B cell (primary cell): ENCODE measurements around the gene NDUFV2. TPM values are rescaled to one million over a fixed set of nuclear protein-coding genes. Genes with fewer than 3 reads are reported as not detected.

Experiments used
- ATAC-seq: fragments of 200-7000 bp; cut with Tn5 transposase; one replicate; pipeline ENCODE4 v1.10.0; 2021; ENCODE audit warnings: low read depth, mild to moderate bottlenecking, moderate number of reproducible peaks, moderate library complexity
- CTCF ChIA-PET: fragments of 350-600 bp; sonication (Branson Sonifier 250); formaldehyde crosslinking; loops from one replicate; lab custom pipeline; 2021; ENCODE audit warnings: antibody characterized with exemption, inconsistent platforms; lab: Charles Lee
- POLR2A ChIA-PET: fragments of 350-600 bp; sonication (Branson Sonifier 250); formaldehyde crosslinking; loops from one replicate; lab custom pipeline; 2021; ENCODE audit warnings: antibody characterized with exemption; lab: Charles Lee
- DNase-seq: peaks from one replicate; pipeline ENCODE4 v3.0.0; 2013
- H2AFZ ChIP-seq: 2 replicates; pipeline ENCODE4 v1.6.1; 2012; ENCODE audit warnings: mild to moderate bottlenecking, low read depth, low read length; ENCODE audit not compliant: insufficient read depth, poor library complexity, severe bottlenecking
- H3K27ac ChIP-seq, 2 donors: 1 replicate in 1 of 2; 2 replicates in 1 of 2; pipeline ENCODE4 v1.5.1; 2012 to 2013; ENCODE audit warnings: low read length in 2 of 2, mild to moderate bottlenecking in 2 of 2, moderate library complexity in 1 of 2
- H3K27me3 ChIP-seq, 4 experiments: fragments of 200-600 bp in 1 of 4; sonication (generic) in 1 of 4; replicated peaks in 1 of 4; 1 replicate in 2 of 4; 2 replicates in 2 of 4; pipeline versions ENCODE4 v1.6.1 to v1.7.0; 2013 to 2016; ENCODE audit warnings: low read length in 3 of 4, mild to moderate bottlenecking in 2 of 4, mixed read lengths in 1 of 4, moderate library complexity in 1 of 4; ENCODE audit not compliant: insufficient read depth in 4 of 4, control insufficient read depth in 3 of 4; ENCODE audit errors: control extremely low read depth in 1 of 4
- H3K36me3 ChIP-seq, 2 experiments: replicated peaks in 1 of 2; 1 replicate in 1 of 2; 2 replicates in 1 of 2; pipeline versions ENCODE4 v1.6.1 to v1.7.1; 2013; ENCODE audit warnings: low read length in 1 of 2; ENCODE audit not compliant: insufficient read depth in 2 of 2, control insufficient read depth in 1 of 2; ENCODE audit errors: control extremely low read depth in 1 of 2, extremely low read depth in 1 of 2
- H3K4me1 ChIP-seq, 2 donors: fragments of 200-600 bp in 1 of 2; sonication (generic) in 1 of 2; 1 replicate in 1 of 2; 2 replicates in 1 of 2; pipeline versions ENCODE4 v1.5.1 to v1.6.1; 2013 to 2017; ENCODE audit warnings: low read length in 2 of 2; ENCODE audit not compliant: control insufficient read depth in 2 of 2, insufficient read depth in 2 of 2
- H3K4me2 ChIP-seq: replicated peaks from 2 replicates; pipeline ENCODE3; 2012; ENCODE audit warnings: mild to moderate bottlenecking, low read depth, low read length; ENCODE audit not compliant: poor library complexity, severe bottlenecking
- H3K4me3 ChIP-seq, 5 experiments: fragments of 200-600 bp in 1 of 5; sonication (generic) in 1 of 5; 1 replicate in 3 of 5; 2 replicates in 2 of 5; pipeline versions ENCODE4 v1.5.1 to v1.7.0; 2011 to 2016; ENCODE audit warnings: low read length in 4 of 5, mild to moderate bottlenecking in 4 of 5, low read depth in 2 of 5, control low read depth in 1 of 5, moderate library complexity in 1 of 5; ENCODE audit not compliant: insufficient read depth in 1 of 5; ENCODE audit errors: control extremely low read depth in 1 of 5, extremely low read depth in 1 of 5
- H3K79me2 ChIP-seq: fragments of 200-600 bp; sonication (generic); one replicate; pipeline ENCODE4 v1.6.0; 2016; ENCODE audit warnings: low read length; ENCODE audit not compliant: control insufficient read depth, insufficient read depth
- H3K9ac ChIP-seq: fragments of 200-600 bp; sonication (generic); 2 replicates; pipeline ENCODE4 v1.6.1; 2017; ENCODE audit warnings: mild to moderate bottlenecking, low read length, moderate library complexity
- H3K9me3 ChIP-seq, 3 donors: one replicate each; pipeline versions ENCODE4 v1.6.1 to v1.7.1; 2013; ENCODE audit warnings: low read length in 2 of 3; ENCODE audit not compliant: control insufficient read depth in 2 of 3, insufficient read depth in 1 of 3; ENCODE audit errors: control extremely low read depth in 1 of 3
- H4K20me1 ChIP-seq: 2 replicates; pipeline ENCODE4 v1.6.0; 2012; ENCODE audit warnings: mild to moderate bottlenecking, low read length; ENCODE audit not compliant: insufficient read depth, control insufficient read depth, poor library complexity, severe bottlenecking
- H3K27ac Mint-ChIP-seq: one replicate; pipeline ENCODE4 v1.8.0; 2021; ENCODE audit warnings: mixed read lengths
- H3K27me3 Mint-ChIP-seq: one replicate; pipeline ENCODE4 v1.8.0; 2021; ENCODE audit warnings: mixed read lengths
- H3K4me1 Mint-ChIP-seq: one replicate; pipeline ENCODE4 v1.8.0; 2021; ENCODE audit warnings: mixed read lengths
- H3K4me3 Mint-ChIP-seq: one replicate; pipeline ENCODE4 v1.8.0; 2021; ENCODE audit warnings: mixed read lengths
- H3K9me3 Mint-ChIP-seq: one replicate; pipeline ENCODE4 v1.8.0; 2022; ENCODE audit warnings: mixed read lengths; ENCODE audit not compliant: insufficient read depth
- CTCF ChIP-seq: fragments of 200-600 bp; IDR thresholded peaks from one replicate; pipeline ENCODE4 v1.8.0; 2022; ENCODE audit warnings: antibody characterized with exemption, mild to moderate bottlenecking
- EZH2 ChIP-seq: IDR thresholded peaks from 2 replicates; pipeline ENCODE4 v1.6.1; 2012; ENCODE audit warnings: borderline replicate concordance, low read depth, mild to moderate bottlenecking, moderate library complexity, low read length; ENCODE audit not compliant: insufficient read depth, poor library complexity, severe bottlenecking
- WGBS: methylation state at CpG from one replicate; pipeline ENCODE4 v1.1.5; 2013; ENCODE audit warnings: missing lambda C conversion rate; ENCODE audit not compliant: insufficient coverage; 5-methylcytosine and 5-hydroxymethylcytosine counted together
- intact Hi-C: fragments of 100-400 bp; cut with micrococcal nuclease; formaldehyde crosslinking; loops from one replicate; pipeline ENCODE4 v1.10.0; 2022
- polyA minus RNA-seq: library from RNA; depleted of rRNA, polyadenylated mRNA; stranded (reverse); fragments of >200 nt; gene quantifications from 2 replicates; pipeline ENCODE4 v1.2.3, GENCODE V29; 2012
- polyA plus RNA-seq: library from polyadenylated mRNA; depleted of rRNA; stranded (reverse); fragments of >200 nt; gene quantifications from 2 replicates; pipeline ENCODE4 v1.2.3, GENCODE V29; 2012
- total RNA-seq, 2 donors: library from RNA; stranded (reverse); fragments of 120-200 nt in 1 of 2; gene quantifications; 1 replicate in 1 of 2; 2 replicates in 1 of 2; pipeline versions ENCODE4 v1.2.3 to v1.2.4, GENCODE V29; 2013 to 2022

Gene NDUFV2
- total RNA-seq (135 and 137 TPM in 2 replicates), polyA plus RNA-seq (44.4 and 59.2 TPM in 2 replicates), polyA minus RNA-seq (58.2 and 64.4 TPM in 2 replicates)
- total RNA-seq (2013) = 140 TPM

DNA sequence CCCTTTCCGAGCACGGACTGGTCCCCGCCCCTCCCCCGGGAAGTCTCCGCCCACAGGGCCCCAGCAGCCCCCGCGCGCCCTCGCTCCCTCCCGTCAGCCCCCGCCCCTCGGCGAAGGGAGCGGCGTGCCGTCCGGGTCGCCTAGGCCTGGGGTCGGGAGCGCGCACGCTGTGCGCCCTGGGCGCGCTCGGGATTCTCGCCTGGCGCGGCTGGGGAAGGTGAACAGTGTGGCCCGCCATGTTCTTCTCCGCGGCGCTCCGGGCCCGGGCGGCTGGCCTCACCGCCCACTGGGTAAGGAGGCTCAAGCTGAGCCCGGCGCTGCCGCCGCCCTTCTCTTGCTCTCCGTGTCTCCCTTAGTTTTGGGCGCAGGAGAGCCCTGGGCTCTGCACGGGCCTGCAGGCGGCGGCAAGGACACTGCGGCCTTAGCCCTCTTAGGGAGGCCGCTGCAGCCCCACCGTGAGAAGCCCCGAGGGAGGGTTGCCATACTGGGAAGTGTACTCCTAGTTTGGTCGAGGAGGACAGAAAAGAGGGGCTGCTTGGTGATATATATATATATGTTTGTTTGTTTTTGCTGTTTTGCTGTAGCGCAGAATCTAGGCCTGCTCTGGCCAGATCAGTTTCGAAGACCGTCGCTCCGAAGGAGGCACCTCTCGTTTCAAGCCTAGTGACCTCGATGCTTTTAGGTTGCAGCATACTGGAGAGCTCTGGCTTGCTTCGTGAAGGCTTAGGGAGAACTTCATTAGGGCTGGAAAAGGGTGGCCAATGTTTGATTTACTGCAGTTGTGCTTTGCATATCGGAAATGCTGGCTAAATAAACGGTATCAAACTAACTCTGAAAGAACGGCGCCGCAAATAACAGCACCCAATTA, at the start of gene NDUFV2:
Gene NDUFV2 (plus strand): TSS at position 192 of the 868 bp plus-strand sequence. CDS start 45 bp downstream, at position 237.
- WGBS = 2% methylated on average over 54 of the region's 64 CpGs

More for the DNA sequence above, at the start of gene NDUFV2:
- Mint-ChIP-seq H3K27ac (peak within 1 kb of the TSS; percentile 93), H3K9me3 (no peaks in the 10 kb centered on the region), H3K4me1 (peaks cover 54% of the 10 kb centered on the region), H3K27me3 (no peaks in the 10 kb centered on the region), H3K4me3 (peak within 1 kb of the TSS; percentile 95)
- Histone ChIP-seq H2AFZ (peak within 1 kb of the TSS; percentile 81), H3K27ac (peak within 1 kb of the TSS; percentile 80 to 86), H3K27me3 (no peaks in the 10 kb centered on the region), H3K36me3 (peaks cover 5 to 10% of the 10 kb centered on the region in 2 experiments), H3K4me1 (peaks cover 43 to 50% of the 10 kb centered on the region in 2 donors), H3K79me2 (peaks cover 52% of the 10 kb centered on the region), H3K9me3 (peaks cover 0 to 2% (median 0%) of the 10 kb centered on the region in 3 donors), H3K4me2 (peak within 1 kb of the TSS; percentile 81), H4K20me1 (no peaks in the 10 kb centered on the region), H3K9ac (peak within 1 kb of the TSS; percentile 85), H3K4me3 (peak within 1 kb of the TSS; percentile 77 to 98 (median 88))
- TF ChIP-seq EZH2 (no peak), CTCF (no peak)
- peak; percentile 96 for ATAC-seq
- ChIA-PET CTCF (interaction anchor here (0.6 to 3.2 kb wide), 17 partner anchors 9 to 45 kb away, joined by 3 to 27 read pairs (median 4); partner anchors contain the start of gene ANKRD12), POLR2A (interaction anchor here (0.8 to 4.3 kb wide), 8 partner anchors 9 to 39 kb away, joined by 3 to 59 read pairs (median 7); partner anchors contain the start of gene ANKRD12)
- DNase-seq = peak; percentile 96
- intact Hi-C loops = loop anchor here (1.0 to 5.0 kb wide), 7 partner anchors 11 to 512 kb away; partner anchors contain the start of genes ANKRD12, PPP4R1 and RALBP1
